ENCODE data around the gene ACY1. TPM values are rescaled to one million over a fixed set of nuclear protein-coding genes. Genes with fewer than 3 reads are reported as not detected.

ACY1 gene
- total RNA-seq, 2 donors from 2014 or later = 58.2 to 69.4 TPM

GRCh38 chr3:52012699-52013098, 29.4 kb downstream of the ACY1 start:
- peaks cover 4% of the 10 kb centered on the region for H3K27me3 Mint-ChIP-seq (ENCODE audit: insufficient read depth)
- no peak for DNase-seq

GRCh38 chr3:52013802-52014598, 30.7 kb downstream of the ACY1 start:
- TF ChIP-seq CTCF (conservative IDR thresholded peaks at IDR 0.05) = no peak
- Mint-ChIP-seq H3K27ac (no peak overlapping the region), H3K9me3 (no peaks in the 10 kb centered on the region), H3K4me3 (no peak overlapping the region), H3K36me3 (ENCODE audit: low read depth) (no peaks in the 10 kb centered on the region), H3K27me3 (ENCODE audit: insufficient read depth) (peaks cover 4% of the 10 kb centered on the region), H3K4me1 (no peaks in the 10 kb centered on the region)
- 83 to 92% methylated on average over 2 to 6 of the region's 6 CpGs for WGBS, 2 experiments (ENCODE audit: insufficient coverage in 1 of 2, insufficient read length in 1 of 2)
- Histone ChIP-seq H3K27me3 (ENCODE audit: control insufficient read depth, insufficient read depth, low read length, poor library complexity, severe bottlenecking) (no peaks in the 10 kb centered on the region), H3K4me3 (ENCODE audit: low read length) (no peak overlapping the region), H3K9me3 (ENCODE audit: control insufficient read depth, low read length) (no peaks in the 10 kb centered on the region), H3K9ac (ENCODE audit: extremely low read depth, low read length, poor library complexity, severe bottlenecking) (no peak overlapping the region), H3K4me1 (ENCODE audit: control insufficient read depth, insufficient read depth, low read length) (no peaks in the 10 kb centered on the region), H3K27ac (ENCODE audit: low read depth, low read length) (no peak overlapping the region), H3K36me3 (ENCODE audit: control insufficient read depth, insufficient read depth, low read length) (no peaks in the 10 kb centered on the region)
- no peak for DNase-seq

More at GRCh38 chr3:52012699-52013098, 29.4 kb downstream of the ACY1 start:
- H3K4me3 Mint-ChIP-seq = no peak overlapping the region
- Histone ChIP-seq H3K4me3 (ENCODE audit: low read length) (no peak overlapping the region), H3K27ac (ENCODE audit: low read depth, low read length) (no peak overlapping the region), H3K27me3 (ENCODE audit: control insufficient read depth, insufficient read depth, low read length, poor library complexity, severe bottlenecking) (no peaks in the 10 kb centered on the region), H3K9me3 (ENCODE audit: control insufficient read depth, low read length) (no peaks in the 10 kb centered on the region), H3K9ac (ENCODE audit: extremely low read depth, low read length, poor library complexity, severe bottlenecking) (no peak overlapping the region), H3K4me1 (ENCODE audit: control insufficient read depth, insufficient read depth, low read length) (no peaks in the 10 kb centered on the region), H3K36me3 (ENCODE audit: control insufficient read depth, insufficient read depth, low read length) (no peaks in the 10 kb centered on the region)
- H3K4me1 Mint-ChIP-seq = no peaks in the 10 kb centered on the region
- no peak overlapping the region for H3K27ac Mint-ChIP-seq
- no peak for TF ChIP-seq CTCF (conservative IDR thresholded peaks at IDR 0.05)
- H3K36me3 Mint-ChIP-seq (ENCODE audit: low read depth) = no peaks in the 10 kb centered on the region
- H3K9me3 Mint-ChIP-seq = no peaks in the 10 kb centered on the region
- WGBS, 2 experiments (ENCODE audit: insufficient coverage in 1 of 2, insufficient read length in 1 of 2) = 91 to 98% methylated on average over 7 of the region's 7 CpGs

- Mint-ChIP-seq H3K4me1 (no peaks in the 10 kb centered on the region), H3K4me3 (no peak overlapping the region), H3K27me3 (ENCODE audit: insufficient read depth) (peaks cover 4% of the 10 kb centered on the region), H3K9me3 (no peaks in the 10 kb centered on the region), H3K27ac (no peak overlapping the region), H3K36me3 (ENCODE audit: low read depth) (no peaks in the 10 kb centered on the region)
- TF ChIP-seq CTCF (conservative IDR thresholded peaks at IDR 0.05) = peak; percentile 82
- no peak overlapping the region for H3K4me3 ChIP-seq (ENCODE audit: low read length)
- no peaks in the 10 kb centered on the region for H3K4me1 ChIP-seq (ENCODE audit: control insufficient read depth, insufficient read depth, low read length)
- 80 to 81% methylated on average over 7 to 8 of the region's 8 CpGs for WGBS, 2 experiments (ENCODE audit: insufficient coverage in 1 of 2, insufficient read length in 1 of 2)
- H3K27me3 ChIP-seq (ENCODE audit: control insufficient read depth, insufficient read depth, low read length, poor library complexity, severe bottlenecking) = no peaks in the 10 kb centered on the region
- H3K27ac ChIP-seq (ENCODE audit: low read depth, low read length) = no peak overlapping the region
- H3K36me3 ChIP-seq (ENCODE audit: control insufficient read depth, insufficient read depth, low read length) = no peaks in the 10 kb centered on the region
- no peak overlapping the region for H3K9ac ChIP-seq (ENCODE audit: extremely low read depth, low read length, poor library complexity, severe bottlenecking)
- no peaks in the 10 kb centered on the region for H3K9me3 ChIP-seq (ENCODE audit: control insufficient read depth, low read length)
- peak; percentile 85 for DNase-seq
These were observed 31.3 kb downstream of the ACY1 start for GRCh38 chr3:52014613-52015012.

Measured in endodermal cell (in vitro differentiated cells).